ENCODE data around the gene OR2T27.
"Not testable (repeated sequence)": the region's sequence is repeated elsewhere in the genome, so short reads cannot be mapped to it uniquely, and the experiment has no call there.

OR2T27 gene, protein sequence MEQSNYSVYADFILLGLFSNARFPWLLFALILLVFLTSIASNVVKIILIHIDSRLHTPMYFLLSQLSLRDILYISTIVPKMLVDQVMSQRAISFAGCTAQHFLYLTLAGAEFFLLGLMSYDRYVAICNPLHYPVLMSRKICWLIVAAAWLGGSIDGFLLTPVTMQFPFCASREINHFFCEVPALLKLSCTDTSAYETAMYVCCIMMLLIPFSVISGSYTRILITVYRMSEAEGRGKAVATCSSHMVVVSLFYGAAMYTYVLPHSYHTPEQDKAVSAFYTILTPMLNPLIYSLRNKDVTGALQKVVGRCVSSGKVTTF

DNA sequence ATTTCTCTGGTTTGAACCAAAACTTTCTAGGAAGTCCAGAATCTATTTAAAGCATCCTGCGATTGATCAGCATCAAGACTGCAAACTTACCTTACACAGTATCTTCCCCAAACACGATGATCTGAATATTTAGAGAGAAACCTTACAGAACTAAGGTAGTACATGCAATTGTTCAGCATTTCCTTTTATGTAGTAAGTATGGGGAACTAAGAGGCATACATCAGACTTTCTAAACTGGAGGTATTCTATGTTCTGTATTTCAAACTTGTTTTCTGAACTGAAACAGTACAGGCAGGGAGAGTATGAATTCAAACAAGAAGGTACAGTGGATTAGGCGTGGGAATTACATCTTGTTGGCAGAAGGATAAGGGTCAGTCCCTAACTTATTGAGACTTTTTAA lies at the start of gene OR2T27:
Gene OR2T27, minus strand, starts transcription at position 175 of the 400 bp plus-strand sequence. CDS start 4,644 bp downstream, outside the sequence.
- not testable (repeated sequence) for DNase-seq (ENCODE audit: low read depth); H3K4me3 ChIP-seq (ENCODE audit: low read length)

DNA sequence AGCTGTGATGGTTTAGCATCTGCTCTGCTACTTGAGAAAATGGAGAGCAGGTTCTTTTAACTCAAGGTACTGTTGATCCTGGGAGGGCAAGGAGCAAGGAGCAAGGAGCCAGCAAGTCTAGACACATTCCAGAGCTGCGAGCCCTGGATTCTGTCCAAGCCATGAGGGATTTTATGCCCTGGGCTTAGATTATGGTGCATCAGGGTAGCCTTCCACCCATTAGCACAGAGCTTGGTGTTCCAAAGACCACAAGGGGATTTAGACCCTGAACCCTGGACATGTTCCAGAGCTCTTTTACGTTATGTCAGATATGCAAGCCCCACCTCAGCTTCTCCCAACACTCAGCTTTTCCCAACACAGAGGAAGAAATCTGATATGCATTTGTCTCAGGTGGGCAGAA lies 49.3 kb upstream of the OR2T27 start:
- DNase-seq (ENCODE audit: low read depth): no peak
- TF ChIP-seq, protein P1, sequence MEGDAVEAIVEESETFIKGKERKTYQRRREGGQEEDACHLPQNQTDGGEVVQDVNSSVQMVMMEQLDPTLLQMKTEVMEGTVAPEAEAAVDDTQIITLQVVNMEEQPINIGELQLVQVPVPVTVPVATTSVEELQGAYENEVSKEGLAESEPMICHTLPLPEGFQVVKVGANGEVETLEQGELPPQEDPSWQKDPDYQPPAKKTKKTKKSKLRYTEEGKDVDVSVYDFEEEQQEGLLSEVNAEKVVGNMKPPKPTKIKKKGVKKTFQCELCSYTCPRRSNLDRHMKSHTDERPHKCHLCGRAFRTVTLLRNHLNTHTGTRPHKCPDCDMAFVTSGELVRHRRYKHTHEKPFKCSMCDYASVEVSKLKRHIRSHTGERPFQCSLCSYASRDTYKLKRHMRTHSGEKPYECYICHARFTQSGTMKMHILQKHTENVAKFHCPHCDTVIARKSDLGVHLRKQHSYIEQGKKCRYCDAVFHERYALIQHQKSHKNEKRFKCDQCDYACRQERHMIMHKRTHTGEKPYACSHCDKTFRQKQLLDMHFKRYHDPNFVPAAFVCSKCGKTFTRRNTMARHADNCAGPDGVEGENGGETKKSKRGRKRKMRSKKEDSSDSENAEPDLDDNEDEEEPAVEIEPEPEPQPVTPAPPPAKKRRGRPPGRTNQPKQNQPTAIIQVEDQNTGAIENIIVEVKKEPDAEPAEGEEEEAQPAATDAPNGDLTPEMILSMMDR (conservative IDR thresholded peaks at IDR 0.05; ENCODE audit: low read depth, low read length): no peak
- no peak overlapping the region for H3K4me3 ChIP-seq (ENCODE audit: low read length)

DNA sequence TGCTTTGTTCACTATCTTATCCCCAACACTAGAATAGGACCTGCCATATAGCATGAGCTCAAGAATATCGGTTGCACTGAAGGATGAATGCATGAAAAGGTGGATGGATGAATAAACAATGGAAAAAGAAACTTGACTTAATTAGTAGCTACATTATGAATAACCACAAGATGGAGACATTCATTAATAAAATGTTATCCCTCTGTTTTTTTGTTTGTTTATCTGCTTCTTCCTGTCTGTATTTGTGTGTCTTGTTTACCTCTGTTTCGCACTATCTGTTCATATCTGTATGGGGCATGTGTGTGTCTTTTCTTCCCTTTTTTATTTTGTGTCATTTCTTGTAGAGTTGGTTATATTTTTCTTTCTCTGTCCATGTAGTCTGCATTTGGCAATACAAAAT lies 48.3 kb upstream of the OR2T27 start:
- TF ChIP-seq, protein P1 (conservative IDR thresholded peaks at IDR 0.05; ENCODE audit: low read depth, low read length): no peak
- no peak overlapping the region for H3K4me3 ChIP-seq (ENCODE audit: low read length)
- no peak for DNase-seq (ENCODE audit: low read depth)

DNA sequence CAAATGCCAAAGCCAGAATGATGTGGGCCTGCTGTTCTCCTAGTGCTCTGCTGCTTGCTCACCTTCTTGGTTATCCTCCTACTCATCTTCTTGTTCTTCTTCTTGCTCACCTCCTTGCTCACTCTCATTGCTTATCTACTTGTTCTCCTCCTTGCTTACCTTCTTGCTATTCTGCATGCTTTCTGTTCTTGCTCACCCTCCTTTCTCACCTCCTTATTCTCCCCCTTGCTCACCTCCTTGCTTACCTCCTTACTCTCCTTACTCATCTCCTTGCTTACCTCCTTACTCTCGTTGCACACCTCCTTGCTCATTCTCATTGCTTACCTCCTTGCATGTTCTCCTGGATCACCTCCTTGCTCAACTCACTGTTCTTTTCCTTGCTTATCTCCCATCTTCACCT lies 47.4 kb upstream of the OR2T27 start, which contains the start of gene OR14I1:
Gene OR14I1, minus strand, starts transcription at position 53 of the 400 bp plus-strand sequence.
- TF ChIP-seq, protein P1 (conservative IDR thresholded peaks at IDR 0.05; ENCODE audit: low read depth, low read length): no peak
- no peak for DNase-seq (ENCODE audit: low read depth)
- no peak within 1 kb of the TSS for H3K4me3 ChIP-seq (ENCODE audit: low read length)

DNA sequence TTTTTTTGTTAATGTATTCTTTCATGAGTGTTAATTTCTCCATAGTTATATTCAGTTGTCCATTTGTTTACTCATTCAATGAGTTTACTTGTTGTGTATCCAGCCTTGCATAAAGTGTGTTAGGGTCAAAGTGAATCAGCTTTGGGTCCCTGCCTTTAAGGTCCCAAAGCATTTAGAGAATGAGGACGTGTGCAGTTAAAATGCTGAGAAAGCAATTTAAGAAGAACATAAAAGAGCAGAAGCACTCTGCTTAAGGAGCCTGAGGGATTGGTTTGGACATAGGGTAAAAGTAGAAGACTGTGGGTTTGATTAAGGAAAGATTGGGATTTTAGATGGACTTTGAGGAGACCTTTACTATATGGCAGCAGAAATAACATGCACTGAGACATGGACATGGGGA lies 43.8 kb upstream of the OR2T27 start:
- TF ChIP-seq, protein P1 (conservative IDR thresholded peaks at IDR 0.05; ENCODE audit: low read depth, low read length): no peak
- no peak overlapping the region for H3K4me3 ChIP-seq (ENCODE audit: low read length)
- DNase-seq (ENCODE audit: low read depth): no peak

DNA sequence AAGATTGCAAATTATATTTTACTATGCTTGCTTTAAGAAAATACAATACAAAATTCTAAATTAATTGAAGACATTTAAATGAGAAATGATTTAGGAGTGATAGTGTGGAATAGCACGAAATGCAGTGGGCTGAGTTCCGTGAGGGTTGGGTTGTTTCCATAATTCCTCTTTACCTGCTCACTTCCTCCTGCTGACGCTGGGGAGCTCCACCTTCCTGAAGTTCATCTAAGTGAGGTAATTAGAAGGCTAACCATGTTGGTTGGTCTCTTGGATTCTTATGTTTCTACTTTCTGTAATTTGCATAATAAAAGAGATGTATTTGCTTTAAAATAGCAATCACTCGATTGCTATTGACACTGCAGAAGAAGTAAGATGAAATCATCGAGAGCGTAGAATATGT lies 42.6 kb upstream of the OR2T27 start:
- TF ChIP-seq, protein P1 (conservative IDR thresholded peaks at IDR 0.05; ENCODE audit: low read depth, low read length): no peak

DNA sequence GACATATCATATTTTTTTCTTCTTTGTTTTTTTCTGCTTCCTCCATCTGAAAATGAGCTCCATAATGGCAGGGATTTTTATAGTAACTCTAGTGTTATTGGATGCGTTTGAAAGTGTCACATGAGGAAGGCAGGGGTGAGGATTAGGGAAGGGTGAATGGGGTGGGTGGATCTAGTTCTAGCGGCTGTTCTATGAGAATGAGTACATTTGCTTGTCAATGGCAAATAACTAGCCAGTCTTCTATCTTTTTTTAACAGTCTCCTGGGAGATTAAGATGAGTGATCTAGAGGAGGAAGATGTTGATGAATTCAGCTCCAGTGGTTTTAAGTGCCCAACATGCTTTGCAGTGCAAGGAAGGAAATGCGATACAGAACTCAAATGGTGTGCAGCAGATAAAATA lies 41.4 kb upstream of the OR2T27 start:
- H3K4me3 ChIP-seq (ENCODE audit: low read length): no peak overlapping the region
- DNase-seq (ENCODE audit: low read depth): no peak
- TF ChIP-seq, protein P1 (conservative IDR thresholded peaks at IDR 0.05; ENCODE audit: low read depth, low read length): no peak

More for the DNA sequence above, 42.6 kb upstream of the OR2T27 start:
- H3K4me3 ChIP-seq (ENCODE audit: low read length): no peak overlapping the region
- no peak for DNase-seq (ENCODE audit: low read depth)
